DOHH2 (cell line): ENCODE results near the gene GP2.

ENCODE experiments used
- H3F3A ChIP-seq: fragments of 200-600 bp; sonication (generic), shearing (Covaris generic); 2 replicates; pipeline ENCODE4 v1.6.0; 2016; ENCODE audit warnings: antibody characterized with exemption, mild to moderate bottlenecking; ENCODE audit not compliant: control insufficient read depth, insufficient read depth
- H3K27ac ChIP-seq: fragments of 200-600 bp; sonication (generic); 2 replicates; pipeline ENCODE4 v1.5.1; 2014; ENCODE audit warnings: low read depth, mild to moderate bottlenecking, low read length, moderate library complexity
- H3K27me3 ChIP-seq: fragments of 200-600 bp; sonication (generic); 2 replicates; pipeline ENCODE4 v1.6.1; 2014; ENCODE audit warnings: mild to moderate bottlenecking, low read length, mixed read lengths; ENCODE audit not compliant: control insufficient read depth
- H3K36me3 ChIP-seq: fragments of 200-600 bp; sonication (generic); 2 replicates; pipeline ENCODE4 v1.6.1; 2014; ENCODE audit warnings: mild to moderate bottlenecking, low read length, moderate library complexity, mixed read lengths; ENCODE audit not compliant: control insufficient read depth
- H3K4me1 ChIP-seq: fragments of 200-600 bp; sonication (generic); 2 replicates; pipeline ENCODE4 v1.6.1; 2014; ENCODE audit warnings: mild to moderate bottlenecking, low read length, mixed read lengths; ENCODE audit not compliant: control insufficient read depth
- H3K4me2 ChIP-seq: fragments of 200-600 bp; sonication (generic); 2 replicates; pipeline ENCODE4 v1.6.0; 2014; ENCODE audit warnings: mild to moderate bottlenecking, low read length, moderate library complexity
- H3K4me3 ChIP-seq: fragments of 200-600 bp; sonication (generic); 2 replicates; pipeline ENCODE4 v1.5.1; 2014; ENCODE audit warnings: mild to moderate bottlenecking, low read length, mixed read lengths
- H3K79me2 ChIP-seq: fragments of 200-600 bp; sonication (generic); 2 replicates; pipeline ENCODE4 v1.6.1; 2014; ENCODE audit warnings: mild to moderate bottlenecking, low read length, mixed read lengths; ENCODE audit not compliant: control insufficient read depth
- H3K9me2 ChIP-seq: fragments of 200-600 bp; sonication (generic); replicated peaks from 2 replicates; pipeline ENCODE4 v1.6.1; 2014; ENCODE audit warnings: mild to moderate bottlenecking, low read length, mixed read lengths; ENCODE audit not compliant: control insufficient read depth
- H3K9me3 ChIP-seq: fragments of 200-600 bp; sonication (generic); 2 replicates; pipeline ENCODE4 v1.6.1; 2014; ENCODE audit warnings: antibody characterized with exemption, low read length, mixed read lengths; ENCODE audit not compliant: control insufficient read depth, insufficient read depth
- H4K20me1 ChIP-seq: fragments of 200-600 bp; sonication (generic); 2 replicates; pipeline ENCODE4 v1.6.0; 2014; ENCODE audit warnings: low read depth, mild to moderate bottlenecking, antibody characterized with exemption, low read length, moderate library complexity; ENCODE audit not compliant: control insufficient read depth, insufficient read depth
- EZH2phosphoT487 ChIP-seq: fragments of 200-600 bp; sonication (generic); IDR thresholded peaks from 2 replicates; pipeline ENCODE4 v1.6.1; 2017; ENCODE audit warnings: borderline replicate concordance, mild to moderate bottlenecking, antibody characterized with exemption, low read length, moderate library complexity, mixed read lengths
- TF ChIP-seq, protein P1 (sequence below): fragments of 200-600 bp; sonication (generic); IDR thresholded peaks from one replicate; pipeline ENCODE4 v1.5.1; 2014; ENCODE audit warnings: antibody characterized with exemption, mild to moderate bottlenecking, low read depth, low read length; ENCODE audit not compliant: poor library complexity, severe bottlenecking

GP2 gene

GRCh38 chr16:20308266-20308665, 19.0 kb downstream of the GP2 start:
- H4K20me1 ChIP-seq: no peaks in the 10 kb centered on the region
- H3K4me3 ChIP-seq: no peak overlapping the region
- no peaks in the 10 kb centered on the region for H3F3A ChIP-seq
- H3K36me3 ChIP-seq: no peaks in the 10 kb centered on the region
- H3K4me1 ChIP-seq: no peaks in the 10 kb centered on the region
- H3K79me2 ChIP-seq: no peaks in the 10 kb centered on the region
- H3K27ac ChIP-seq: no peak overlapping the region
- TF ChIP-seq, protein P1, sequence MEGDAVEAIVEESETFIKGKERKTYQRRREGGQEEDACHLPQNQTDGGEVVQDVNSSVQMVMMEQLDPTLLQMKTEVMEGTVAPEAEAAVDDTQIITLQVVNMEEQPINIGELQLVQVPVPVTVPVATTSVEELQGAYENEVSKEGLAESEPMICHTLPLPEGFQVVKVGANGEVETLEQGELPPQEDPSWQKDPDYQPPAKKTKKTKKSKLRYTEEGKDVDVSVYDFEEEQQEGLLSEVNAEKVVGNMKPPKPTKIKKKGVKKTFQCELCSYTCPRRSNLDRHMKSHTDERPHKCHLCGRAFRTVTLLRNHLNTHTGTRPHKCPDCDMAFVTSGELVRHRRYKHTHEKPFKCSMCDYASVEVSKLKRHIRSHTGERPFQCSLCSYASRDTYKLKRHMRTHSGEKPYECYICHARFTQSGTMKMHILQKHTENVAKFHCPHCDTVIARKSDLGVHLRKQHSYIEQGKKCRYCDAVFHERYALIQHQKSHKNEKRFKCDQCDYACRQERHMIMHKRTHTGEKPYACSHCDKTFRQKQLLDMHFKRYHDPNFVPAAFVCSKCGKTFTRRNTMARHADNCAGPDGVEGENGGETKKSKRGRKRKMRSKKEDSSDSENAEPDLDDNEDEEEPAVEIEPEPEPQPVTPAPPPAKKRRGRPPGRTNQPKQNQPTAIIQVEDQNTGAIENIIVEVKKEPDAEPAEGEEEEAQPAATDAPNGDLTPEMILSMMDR: no peak
- no peak for TF ChIP-seq EZH2phosphoT487
- no peaks in the 10 kb centered on the region for H3K27me3 ChIP-seq
- no peak overlapping the region for H3K4me2 ChIP-seq
- H3K9me2 ChIP-seq: no peaks in the 10 kb centered on the region
- H3K9me3 ChIP-seq: no peaks in the 10 kb centered on the region

GRCh38 chr16:20307791-20308190, 19.5 kb downstream of the GP2 start:
- Histone ChIP-seq H3K36me3 (no peaks in the 10 kb centered on the region), H3F3A (no peaks in the 10 kb centered on the region), H3K9me3 (no peaks in the 10 kb centered on the region), H3K4me1 (no peaks in the 10 kb centered on the region), H3K27ac (no peak overlapping the region), H3K27me3 (no peaks in the 10 kb centered on the region), H3K4me3 (no peak overlapping the region), H4K20me1 (no peaks in the 10 kb centered on the region), H3K9me2 (no peaks in the 10 kb centered on the region), H3K79me2 (no peaks in the 10 kb centered on the region), H3K4me2 (no peak overlapping the region)
- TF ChIP-seq, protein P1: no peak
- no peak for TF ChIP-seq EZH2phosphoT487

DNA sequence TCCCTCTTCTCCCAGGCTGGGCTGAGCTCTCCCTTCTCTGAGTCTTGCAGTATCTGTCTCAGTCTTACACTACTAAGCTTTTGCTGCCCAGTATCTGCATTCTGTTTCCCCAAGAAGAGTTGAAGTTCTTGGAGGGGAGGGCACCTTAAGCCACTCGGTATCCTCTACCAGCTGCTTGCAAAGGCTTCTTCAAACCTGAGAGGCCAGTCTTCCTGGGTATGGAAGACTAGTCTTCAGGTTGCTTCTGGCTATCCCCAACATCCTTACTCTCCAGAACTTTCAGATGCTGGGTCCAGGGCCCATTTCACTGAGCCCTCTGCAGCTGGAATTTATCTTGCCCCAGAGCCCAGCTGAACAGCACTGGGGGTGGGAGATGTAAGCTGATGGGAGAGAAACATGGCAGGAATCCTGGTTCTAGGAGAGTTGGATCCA, 20.1 kb downstream of the GP2 start:
- TF ChIP-seq EZH2phosphoT487: no peak
- TF ChIP-seq, protein P1: no peak
- no peaks in the 10 kb centered on the region for H3F3A ChIP-seq

GRCh38 chr16:20306401-20306800, 20.9 kb downstream of the GP2 start:
- Histone ChIP-seq H3K27me3 (no peaks in the 10 kb centered on the region), H3K4me1 (no peaks in the 10 kb centered on the region), H3F3A (no peaks in the 10 kb centered on the region), H3K4me3 (no peak overlapping the region), H4K20me1 (no peaks in the 10 kb centered on the region), H3K27ac (no peak overlapping the region), H3K79me2 (no peaks in the 10 kb centered on the region), H3K4me2 (no peak overlapping the region), H3K9me3 (no peaks in the 10 kb centered on the region), H3K36me3 (no peaks in the 10 kb centered on the region), H3K9me2 (no peaks in the 10 kb centered on the region)
- TF ChIP-seq, protein P1: no peak
- no peak for TF ChIP-seq EZH2phosphoT487

More for the DNA sequence above, 20.1 kb downstream of the GP2 start:
- Histone ChIP-seq H3K4me2 (no peak overlapping the region), H3K79me2 (no peaks in the 10 kb centered on the region), H3K9me3 (no peaks in the 10 kb centered on the region), H3K27me3 (no peaks in the 10 kb centered on the region), H4K20me1 (no peaks in the 10 kb centered on the region), H3K36me3 (no peaks in the 10 kb centered on the region), H3K27ac (no peak overlapping the region), H3K9me2 (no peaks in the 10 kb centered on the region), H3K4me1 (no peaks in the 10 kb centered on the region), H3K4me3 (no peak overlapping the region)
